NK-92 (cell line): ENCODE results near the gene KLF11.

ENCODE experiments used
- DNase-seq: peaks from one replicate; lab custom pipeline; 2025; ENCODE audit not compliant: unreplicated experiment; lab: John Stamatoyannopoulos, UW

The KLF11 gene

GRCh38 chr2:10041711-10042110, 1.6 kb upstream of the KLF11 start:
- DNase-seq, result no peak

- DNase-seq, result no peak
Measured at GRCh38 chr2:10042301-10043161, 819 bp upstream of the KLF11 start.

- DNase-seq, result peak; percentile 52
Measured at GRCh38 chr2:10043906-10044601, 704 bp downstream of the KLF11 start.

- no peak for DNase-seq
Measured at GRCh38 chr2:10045561-10046355, 2.4 kb downstream of the KLF11 start.

GRCh38 chr2:10046931-10047330, 3.6 kb downstream of the KLF11 start:
- DNase-seq, result no peak

- DNase-seq, result no peak
Measured at GRCh38 chr2:10047616-10048500, 4.5 kb downstream of the KLF11 start.

- DNase-seq, result no peak
Measured at GRCh38 chr2:10048501-10049171, 5.3 kb downstream of the KLF11 start.

GRCh38 chr2:10052216-10052615, 8.9 kb downstream of the KLF11 start:
- no peak for DNase-seq

- DNase-seq, result no peak
Measured at GRCh38 chr2:10053351-10053750, 10.0 kb downstream of the KLF11 start.

GRCh38 chr2:10054424-10054823, 11.1 kb downstream of the KLF11 start:
- DNase-seq, result no peak

- no peak for DNase-seq
Measured at GRCh38 chr2:10054976-10055375, 11.6 kb downstream of the KLF11 start.

- DNase-seq, result no peak
Measured at GRCh38 chr2:10056439-10056838, 13.1 kb downstream of the KLF11 start.

GRCh38 chr2:10057231-10058107, 14.1 kb downstream of the KLF11 start:
- no peak for DNase-seq

GRCh38 chr2:10058251-10059015, 15.1 kb downstream of the KLF11 start:
- DNase-seq, result no peak

GRCh38 chr2:10059016-10059351, 15.6 kb downstream of the KLF11 start:
- DNase-seq, result no peak

- DNase-seq, result no peak
Measured at GRCh38 chr2:10059552-10060335, 16.4 kb downstream of the KLF11 start.

GRCh38 chr2:10061221-10061925, 18.0 kb downstream of the KLF11 start:
- no peak for DNase-seq
